ENCODE data around the gene CLNK. TPM values are rescaled to one million over a fixed set of nuclear protein-coding genes. Genes with fewer than 3 reads are reported as not detected.
A peak's percentile ranks its signal among the peaks of the same experiment; 100 is the strongest.

The CLNK gene
- total RNA-seq, 2 experiments from 2014 or later = 2.0 TPM; not detected in 1

DNA sequence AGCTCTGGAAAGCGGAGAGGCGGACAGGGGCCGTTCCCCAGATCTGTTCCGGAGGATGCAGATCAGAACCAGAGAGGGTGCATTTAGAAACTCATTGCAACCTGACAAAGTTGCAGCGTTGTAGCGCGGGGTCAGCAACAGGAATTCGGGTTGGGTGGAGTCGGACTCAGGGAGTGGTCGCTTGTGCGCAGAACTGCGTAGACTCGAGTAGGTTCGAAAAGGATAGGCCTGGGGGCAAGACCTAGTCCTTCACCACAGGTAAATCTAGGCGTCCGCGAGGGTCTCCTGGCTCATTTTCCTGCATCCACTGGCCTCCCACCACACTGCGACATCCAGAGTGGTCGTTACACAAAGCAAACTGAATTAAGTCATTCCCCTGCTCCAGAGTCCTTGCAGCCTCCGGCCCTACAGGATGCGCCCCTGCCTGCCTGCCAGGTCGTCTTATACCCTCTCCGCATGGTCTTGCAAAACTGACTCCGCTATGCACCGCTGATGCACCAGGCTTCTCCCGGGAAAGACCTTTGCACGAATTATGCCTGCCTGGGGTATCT, 222.6 kb downstream of the CLNK start:
- Histone ChIP-seq H3K4me2 (ENCODE audit: low read length) (no peak overlapping the region), H3K9me2 (ENCODE audit: insufficient read depth, low read length) (no peaks in the 10 kb centered on the region), H3K4me3 (ENCODE audit: low read depth, low read length, poor library complexity, severe bottlenecking) (no peak overlapping the region), H3K79me2 (ENCODE audit: insufficient read depth, low read depth, low read length) (no peaks in the 10 kb centered on the region), H3K9me3 (ENCODE audit: low read length) (no peaks in the 10 kb centered on the region), H3K27ac (ENCODE audit: low read depth, low read length, poor library complexity, severe bottlenecking) (no peak overlapping the region), H4K20me1 (ENCODE audit: insufficient read depth, low read length) (no peaks in the 10 kb centered on the region), H3K36me3 (ENCODE audit: insufficient read depth, low read length) (no peaks in the 10 kb centered on the region), H3K4me1 (ENCODE audit: insufficient read depth, low read length, poor library complexity, severe bottlenecking) (peaks cover 6% of the 10 kb centered on the region), H2AFZ (ENCODE audit: low read length) (no peak overlapping the region)
- intact Hi-C loops (cut with micrococcal nuclease; ENCODE audit: unreplicated experiment) = no loop called here
- TF ChIP-seq CTCF (conservative IDR thresholded peaks at IDR 0.05; ENCODE audit: low read length) (no peak), EZH2phosphoT487 (IDR thresholded peaks at IDR 0.05; ENCODE audit: borderline replicate concordance, low read depth, low read length) (no peak)
- DNase-seq (ENCODE audit: low spot score) = no peak
- ChIA-PET CTCF (ENCODE audit: unreplicated experiment) (interaction anchor here (1.3 kb wide), 1 partner anchor 24 kb away, joined by 3 read pairs; no protein-coding TSS in a partner anchor), POLR2A (no interaction called here)
- BruUV-seq (replicated peaks) = no TSS peak

- Histone ChIP-seq H3K4me1 (ENCODE audit: insufficient read depth, low read length, poor library complexity, severe bottlenecking) (peaks cover 8% of the 10 kb centered on the region), H3K36me3 (ENCODE audit: insufficient read depth, low read length) (no peaks in the 10 kb centered on the region), H3K9me2 (ENCODE audit: insufficient read depth, low read length) (no peaks in the 10 kb centered on the region), H3K79me2 (ENCODE audit: insufficient read depth, low read depth, low read length) (peaks cover 1% of the 10 kb centered on the region; the same call in 1 of the 2 replicates), H2AFZ (ENCODE audit: low read length) (peak overlapping the region; percentile 63; the same call in 1 of the 2 replicates), H3K4me2 (ENCODE audit: low read length) (peak overlapping the region; percentile 50), H4K20me1 (ENCODE audit: insufficient read depth, low read length) (no peaks in the 10 kb centered on the region; the same call in 1 of the 2 replicates), H3K9me3 (ENCODE audit: low read length) (no peaks in the 10 kb centered on the region), H3K27ac (ENCODE audit: low read depth, low read length, poor library complexity, severe bottlenecking) (no peak overlapping the region), H3K4me3 (ENCODE audit: low read depth, low read length, poor library complexity, severe bottlenecking) (peak overlapping the region; percentile 38)
- no TSS peak for BruUV-seq (replicated peaks)
- TF ChIP-seq CTCF (conservative IDR thresholded peaks at IDR 0.05; ENCODE audit: low read length) = peak; percentile 76
- TF ChIP-seq EZH2phosphoT487 (IDR thresholded peaks at IDR 0.05; ENCODE audit: borderline replicate concordance, low read depth, low read length) = no peak
- intact Hi-C loops (cut with micrococcal nuclease; ENCODE audit: unreplicated experiment) = no loop called here
- DNase-seq (ENCODE audit: low spot score) = peak; percentile 70
- CTCF ChIA-PET (ENCODE audit: unreplicated experiment) = interaction anchor here (1.3 kb wide), 1 partner anchor 25 kb away, joined by 3 read pairs; no protein-coding TSS in a partner anchor
- POLR2A ChIA-PET = interaction anchor here (1.0 to 1.3 kb wide), 3 partner anchors 12 to 293 kb away, joined by 3 read pairs; no protein-coding TSS in a partner anchor
These were observed 223.3 kb downstream of the CLNK start for GRCh38 chr4:10461091-10461849.

All from OCI-LY7 (cell line).